ENCODE measurements around the gene TSEN54.

The TSEN54 gene

DNA sequence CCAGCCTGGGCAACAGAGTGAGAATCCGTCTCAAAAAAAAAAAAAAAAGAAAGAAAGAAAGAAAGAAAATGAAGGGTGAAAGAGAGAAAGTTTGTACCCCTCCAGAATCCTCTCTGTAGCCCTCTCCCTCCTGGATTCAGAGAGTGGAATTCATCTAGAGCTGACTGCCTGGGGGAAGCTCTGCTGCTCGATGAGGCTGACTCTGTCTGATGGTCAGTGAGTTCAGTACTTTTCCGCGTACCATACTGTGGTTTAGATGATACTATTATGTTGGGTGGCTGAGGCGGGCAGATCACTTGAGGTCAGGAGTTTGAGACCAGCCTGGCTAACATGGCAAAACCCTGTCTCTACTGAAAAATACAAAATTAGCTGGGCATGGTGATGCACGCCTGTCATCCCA, 45.1 kb upstream of the TSEN54 start:
- H3K4me1 ChIP-seq (ENCODE audit: control insufficient read depth, low read length), result peaks cover 10% of the 10 kb centered on the region
- peaks cover 8% of the 10 kb centered on the region for H3K36me3 ChIP-seq (ENCODE audit: control insufficient read depth, low read length)
- TF ChIP-seq, protein P1, sequence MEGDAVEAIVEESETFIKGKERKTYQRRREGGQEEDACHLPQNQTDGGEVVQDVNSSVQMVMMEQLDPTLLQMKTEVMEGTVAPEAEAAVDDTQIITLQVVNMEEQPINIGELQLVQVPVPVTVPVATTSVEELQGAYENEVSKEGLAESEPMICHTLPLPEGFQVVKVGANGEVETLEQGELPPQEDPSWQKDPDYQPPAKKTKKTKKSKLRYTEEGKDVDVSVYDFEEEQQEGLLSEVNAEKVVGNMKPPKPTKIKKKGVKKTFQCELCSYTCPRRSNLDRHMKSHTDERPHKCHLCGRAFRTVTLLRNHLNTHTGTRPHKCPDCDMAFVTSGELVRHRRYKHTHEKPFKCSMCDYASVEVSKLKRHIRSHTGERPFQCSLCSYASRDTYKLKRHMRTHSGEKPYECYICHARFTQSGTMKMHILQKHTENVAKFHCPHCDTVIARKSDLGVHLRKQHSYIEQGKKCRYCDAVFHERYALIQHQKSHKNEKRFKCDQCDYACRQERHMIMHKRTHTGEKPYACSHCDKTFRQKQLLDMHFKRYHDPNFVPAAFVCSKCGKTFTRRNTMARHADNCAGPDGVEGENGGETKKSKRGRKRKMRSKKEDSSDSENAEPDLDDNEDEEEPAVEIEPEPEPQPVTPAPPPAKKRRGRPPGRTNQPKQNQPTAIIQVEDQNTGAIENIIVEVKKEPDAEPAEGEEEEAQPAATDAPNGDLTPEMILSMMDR (IDR thresholded peaks at IDR 0.05; ENCODE audit: low read depth, low read length, poor library complexity, severe bottlenecking), result no peak
- TF ChIP-seq EZH2phosphoT487 (IDR thresholded peaks at IDR 0.05; ENCODE audit: borderline replicate concordance, low read length), result no peak
- no peaks in the 10 kb centered on the region for H3K9me3 ChIP-seq (ENCODE audit: control insufficient read depth, insufficient read depth, low read length)
- no peaks in the 10 kb centered on the region for H3K9me2 ChIP-seq (replicated peaks; ENCODE audit: control insufficient read depth, low read length)
- no peak overlapping the region for H3K27ac ChIP-seq (ENCODE audit: low read depth, low read length)
- H3F3A ChIP-seq (ENCODE audit: control insufficient read depth, insufficient read depth), result no peaks in the 10 kb centered on the region
- H3K4me2 ChIP-seq (ENCODE audit: low read length), result no peak overlapping the region
- peaks cover 4% of the 10 kb centered on the region for H3K79me2 ChIP-seq (ENCODE audit: control insufficient read depth, low read length)
- H4K20me1 ChIP-seq (ENCODE audit: control insufficient read depth, insufficient read depth, low read depth, low read length), result no peaks in the 10 kb centered on the region
- H3K4me3 ChIP-seq (ENCODE audit: low read length), result no peak overlapping the region
- H3K27me3 ChIP-seq (ENCODE audit: control insufficient read depth, low read length), result no peaks in the 10 kb centered on the region

DNA sequence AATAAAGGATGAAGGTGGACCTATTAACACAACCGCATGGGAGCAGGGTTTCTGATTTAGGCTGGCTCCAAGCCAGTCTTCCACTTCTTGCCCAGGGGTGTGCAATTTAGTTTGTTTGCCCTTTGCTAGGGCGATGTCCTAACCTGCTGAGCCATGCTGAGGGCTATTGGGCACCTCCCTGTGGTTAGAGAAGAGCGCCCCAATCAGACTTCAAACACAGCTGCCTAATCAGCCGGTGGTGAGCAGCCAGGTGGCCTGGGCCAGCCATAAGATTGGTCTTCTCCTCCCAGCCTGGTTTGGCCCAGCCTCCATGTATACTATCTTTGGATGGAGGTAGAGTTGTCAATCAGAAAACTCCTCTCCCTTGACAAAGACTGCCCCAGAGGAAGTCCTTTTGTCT, 44.2 kb upstream of the TSEN54 start:
- Histone ChIP-seq H3K79me2 (ENCODE audit: control insufficient read depth, low read length) (peaks cover 2% of the 10 kb centered on the region; the same call in 1 of the 2 replicates), H3K27ac (ENCODE audit: low read depth, low read length) (no peak overlapping the region), H3K36me3 (ENCODE audit: control insufficient read depth, low read length) (peaks cover 8% of the 10 kb centered on the region), H3K4me3 (ENCODE audit: low read length) (no peak overlapping the region), H3K4me2 (ENCODE audit: low read length) (peak overlapping the region; percentile 30; the same call in 1 of the 2 replicates), H3K27me3 (ENCODE audit: control insufficient read depth, low read length) (no peaks in the 10 kb centered on the region), H3K4me1 (ENCODE audit: control insufficient read depth, low read length) (peaks cover 10% of the 10 kb centered on the region), H3K9me3 (ENCODE audit: control insufficient read depth, insufficient read depth, low read length) (no peaks in the 10 kb centered on the region), H3K9me2 (replicated peaks; ENCODE audit: control insufficient read depth, low read length) (no peaks in the 10 kb centered on the region), H4K20me1 (ENCODE audit: control insufficient read depth, insufficient read depth, low read depth, low read length) (no peaks in the 10 kb centered on the region), H3F3A (ENCODE audit: control insufficient read depth, insufficient read depth) (no peaks in the 10 kb centered on the region)
- TF ChIP-seq, protein P1 (IDR thresholded peaks at IDR 0.05; ENCODE audit: low read depth, low read length, poor library complexity, severe bottlenecking), result no peak
- no peak for TF ChIP-seq EZH2phosphoT487 (IDR thresholded peaks at IDR 0.05; ENCODE audit: borderline replicate concordance, low read length)

DNA sequence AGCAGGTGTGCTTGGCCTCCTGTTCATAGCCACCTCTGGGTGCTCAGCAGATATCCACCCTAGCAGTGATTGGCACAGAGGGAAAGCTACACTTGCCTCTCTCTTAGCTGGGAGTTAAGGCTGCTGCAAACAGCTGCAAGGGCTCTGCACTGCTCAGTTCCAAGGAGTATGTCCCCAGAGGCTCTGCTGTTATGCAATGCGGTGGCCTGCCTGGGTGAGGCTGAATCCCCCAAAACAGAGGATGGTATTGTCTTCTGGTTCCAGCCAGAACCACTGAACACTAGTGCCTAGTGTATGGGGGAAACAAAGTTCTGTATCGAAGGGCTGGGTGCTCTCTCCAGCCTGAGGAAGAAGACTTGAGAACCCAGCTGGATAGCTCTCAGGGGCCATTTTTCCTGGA, 43.1 kb upstream of the TSEN54 start:
- H3K9me3 ChIP-seq (ENCODE audit: control insufficient read depth, insufficient read depth, low read length), result no peaks in the 10 kb centered on the region

More for the DNA sequence above, 43.1 kb upstream of the TSEN54 start:
- Histone ChIP-seq H4K20me1 (ENCODE audit: control insufficient read depth, insufficient read depth, low read depth, low read length) (no peaks in the 10 kb centered on the region), H3K9me2 (replicated peaks; ENCODE audit: control insufficient read depth, low read length) (no peaks in the 10 kb centered on the region), H3K27me3 (ENCODE audit: control insufficient read depth, low read length) (no peaks in the 10 kb centered on the region), H3K36me3 (ENCODE audit: control insufficient read depth, low read length) (peaks cover 8% of the 10 kb centered on the region), H3K27ac (ENCODE audit: low read depth, low read length) (no peak overlapping the region), H3K4me2 (ENCODE audit: low read length) (no peak overlapping the region), H3F3A (ENCODE audit: control insufficient read depth, insufficient read depth) (no peaks in the 10 kb centered on the region), H3K4me3 (ENCODE audit: low read length) (no peak overlapping the region), H3K79me2 (ENCODE audit: control insufficient read depth, low read length) (peaks cover 2% of the 10 kb centered on the region; the same call in 1 of the 2 replicates), H3K4me1 (ENCODE audit: control insufficient read depth, low read length) (peaks cover 10% of the 10 kb centered on the region)
- TF ChIP-seq EZH2phosphoT487 (IDR thresholded peaks at IDR 0.05; ENCODE audit: borderline replicate concordance, low read length), result no peak
- TF ChIP-seq, protein P1 (IDR thresholded peaks at IDR 0.05; ENCODE audit: low read depth, low read length, poor library complexity, severe bottlenecking), result no peak
